ENCODE data around the gene OR10A6.

DNA sequence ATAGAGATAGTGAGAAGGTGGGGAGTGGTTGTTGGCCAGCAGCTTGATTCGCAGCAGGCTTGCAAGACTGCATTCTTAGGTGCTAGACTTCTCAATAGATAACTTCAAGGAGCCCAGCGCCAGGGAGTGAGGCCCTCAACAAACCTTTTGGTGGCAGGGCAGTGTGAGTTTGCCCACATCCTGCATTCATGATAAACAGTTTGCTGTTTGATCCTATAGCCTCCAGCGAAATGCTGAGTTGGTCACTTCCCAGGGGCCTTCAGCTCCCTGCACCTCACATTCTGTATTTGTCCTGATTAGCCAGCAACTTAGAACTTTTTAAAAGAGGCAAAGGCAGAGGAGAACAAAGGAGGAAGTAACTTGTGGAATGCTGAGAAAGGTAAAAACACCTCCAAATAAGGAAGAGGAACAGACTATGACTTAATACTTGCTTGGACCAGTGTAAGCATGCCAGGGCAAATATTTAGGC lies 25.1 kb downstream of the OR10A6 start:
- TF ChIP-seq ATF7 (IDR thresholded peaks at IDR 0.05; ENCODE audit: low read depth) (no peak), CREM (IDR thresholded peaks at IDR 0.05; ENCODE audit: low read depth) (no peak), RFX5 (IDR thresholded peaks at IDR 0.05; ENCODE audit: low read depth, low read length) (no peak), NFYA (IDR thresholded peaks at IDR 0.05; ENCODE audit: borderline replicate concordance, low read depth, low read length) (no peak), EGR1 (IDR thresholded peaks at IDR 0.05; ENCODE audit: borderline replicate concordance in 1 of 2, low read depth in 2 of 2, low read length in 2 of 2) (no peak), CBX3 (IDR thresholded peaks at IDR 0.05; ENCODE audit: borderline replicate concordance, low read depth) (no peak), CHD2 (IDR thresholded peaks at IDR 0.05; ENCODE audit: borderline replicate concordance, low read depth, low read length) (no peak)

Measured in GM12878 (cell line).